Type B pancreatic cell (in vitro differentiated cells): ENCODE data around the gene PIANP. TPM values are rescaled to one million over a fixed set of nuclear protein-coding genes. Genes with fewer than 3 reads are reported as not detected.
"Not testable (repeated sequence)": the region's sequence is repeated elsewhere in the genome, so short reads cannot be mapped to it uniquely, and the experiment has no call there.

ENCODE experiments used
- DNase-seq: peaks from one replicate; pipeline ENCODE4 v3.0.0; 2021; ENCODE audit warnings: mixed read lengths; ENCODE audit not compliant: unreplicated experiment; ENCODE audit errors: extremely low spot score
- H3K27ac Mint-ChIP-seq: 2 replicates; pipeline ENCODE4 v1.8.0; 2021; ENCODE audit warnings: mild to moderate bottlenecking, mixed read lengths
- H3K27me3 Mint-ChIP-seq: 2 replicates; pipeline ENCODE4 v1.8.0; 2021; ENCODE audit warnings: mixed read lengths
- H3K36me3 Mint-ChIP-seq: 2 replicates; pipeline ENCODE4 v1.8.0; 2021; ENCODE audit warnings: mixed read lengths
- H3K4me1 Mint-ChIP-seq: one replicate; pipeline ENCODE4 v1.8.0; 2021; ENCODE audit warnings: mixed read lengths; ENCODE audit not compliant: unreplicated experiment
- H3K4me3 Mint-ChIP-seq: 2 replicates; pipeline ENCODE4 v1.8.0; 2021; ENCODE audit warnings: mild to moderate bottlenecking, mixed read lengths
- H3K9me3 Mint-ChIP-seq: 2 replicates; pipeline ENCODE4 v1.8.0; 2021; ENCODE audit warnings: mixed read lengths
- CTCF ChIP-seq: fragments of 200-600 bp; sonication (generic); conservative IDR thresholded peaks from 2 replicates; pipeline ENCODE4 v1.5.0; 2021; ENCODE audit warnings: antibody characterized with exemption, mild to moderate bottlenecking
- total RNA-seq: library from RNA; stranded (reverse); gene quantifications from 2 replicates; pipeline ENCODE4 v1.2.1, GENCODE V29; 2021; ENCODE audit warnings: low replicate concordance

The PIANP gene
- total RNA-seq, 1 donor from 2014 or later, result 3.9 TPM

- DNase-seq, result no peak
- Mint-ChIP-seq H3K9me3 (peaks cover 4% of the 10 kb centered on the region), H3K27ac (no peak overlapping the region), H3K27me3 (peaks cover 8% of the 10 kb centered on the region), H3K4me1 (peaks cover 4% of the 10 kb centered on the region), H3K36me3 (peaks cover 18% of the 10 kb centered on the region), H3K4me3 (peak overlapping the region; percentile 54)
- TF ChIP-seq CTCF, result no peak
These were observed 24.7 kb upstream of the PIANP start for GRCh38 chr12:6725350-6725749.

DNA sequence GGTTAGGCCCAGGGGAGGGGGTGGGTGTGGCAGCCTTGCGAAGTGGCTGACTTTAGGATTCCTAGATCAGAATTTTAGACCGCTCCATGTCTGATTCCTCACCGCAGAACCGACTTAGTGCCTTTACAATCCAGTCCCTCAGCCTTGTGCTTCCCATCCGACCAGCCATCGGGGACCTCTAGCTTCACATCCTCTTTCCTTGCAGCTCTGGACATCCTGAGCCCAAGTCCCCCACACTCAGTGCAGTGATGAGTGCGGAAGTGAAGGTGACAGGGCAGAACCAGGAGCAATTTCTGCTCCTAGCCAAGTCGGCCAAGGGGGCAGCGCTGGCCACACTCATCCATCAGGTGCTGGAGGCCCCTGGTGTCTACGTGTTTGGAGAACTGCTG, 23.8 kb upstream of the PIANP start:
- Mint-ChIP-seq H3K36me3 (peaks cover 14% of the 10 kb centered on the region), H3K4me1 (peaks cover 4% of the 10 kb centered on the region), H3K27me3 (peaks cover 15% of the 10 kb centered on the region), H3K27ac (peak overlapping the region; percentile 91), H3K9me3 (peaks cover 4% of the 10 kb centered on the region), H3K4me3 (peak overlapping the region; percentile 91)
- TF ChIP-seq CTCF, result no peak
- DNase-seq, result no peak

- peak; percentile 96 for DNase-seq
- H3K4me3 Mint-ChIP-seq, result peak within 1 kb of the TSS; percentile 91
- peak within 1 kb of the TSS; percentile 91 for H3K27ac Mint-ChIP-seq
- H3K4me1 Mint-ChIP-seq, result peaks cover 4% of the 10 kb centered on the region
- peaks cover 14% of the 10 kb centered on the region for H3K36me3 Mint-ChIP-seq
- peaks cover 4% of the 10 kb centered on the region for H3K9me3 Mint-ChIP-seq
- peak; percentile 18 for TF ChIP-seq CTCF
- peaks cover 15% of the 10 kb centered on the region for H3K27me3 Mint-ChIP-seq
These were observed 23.2 kb upstream of the PIANP start, which contains the start of gene COPS7A for GRCh38 chr12:6723607-6724408. COPS7A (plus strand) TSS chr12:6724046; CDS start chr12:6724657, 611 bp downstream.

- H3K27me3 Mint-ChIP-seq, result peaks cover 15% of the 10 kb centered on the region
- no peak for TF ChIP-seq CTCF
- peaks cover 4% of the 10 kb centered on the region for H3K4me1 Mint-ChIP-seq
- no peak overlapping the region for H3K4me3 Mint-ChIP-seq
- peaks cover 4% of the 10 kb centered on the region for H3K9me3 Mint-ChIP-seq
- DNase-seq, result no peak
- H3K36me3 Mint-ChIP-seq, result peaks cover 14% of the 10 kb centered on the region
- no peak overlapping the region for H3K27ac Mint-ChIP-seq
These were observed 22.2 kb upstream of the PIANP start for GRCh38 chr12:6722863-6723262.

DNA sequence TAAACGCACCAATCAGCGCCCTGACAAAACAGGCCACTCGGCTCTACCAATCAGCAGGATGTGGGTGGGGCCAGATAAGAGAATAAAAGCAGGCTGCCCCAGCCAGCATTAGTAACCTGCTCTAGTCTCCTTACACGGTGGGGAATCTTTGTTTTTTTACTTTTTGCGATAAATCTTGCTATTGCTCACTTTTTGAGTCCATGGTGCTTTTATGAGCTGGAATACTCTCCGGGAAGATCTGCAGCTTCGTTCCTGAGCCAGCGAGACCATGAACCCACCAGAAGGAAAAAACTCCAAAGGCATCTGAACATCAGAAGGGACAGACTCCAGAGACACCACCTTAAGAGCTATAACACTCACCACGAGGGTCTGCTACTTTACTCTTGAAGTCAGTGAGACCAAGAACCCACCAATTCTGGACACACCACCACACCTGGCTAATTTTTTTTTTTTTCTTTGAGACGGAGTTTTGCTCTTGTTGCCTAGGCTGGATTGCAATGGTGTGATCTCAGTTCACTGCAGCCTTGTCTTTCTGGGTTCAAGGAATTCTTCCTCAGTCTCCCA, 16.3 kb upstream of the PIANP start:
- Mint-ChIP-seq H3K9me3 (no peaks in the 10 kb centered on the region), H3K4me1 (no peaks in the 10 kb centered on the region), H3K4me3 (no peak overlapping the region), H3K27me3 (peaks cover 17% of the 10 kb centered on the region), H3K27ac (no peak overlapping the region), H3K36me3 (no peaks in the 10 kb centered on the region)
- no peak for DNase-seq
- TF ChIP-seq CTCF, result no peak

DNA sequence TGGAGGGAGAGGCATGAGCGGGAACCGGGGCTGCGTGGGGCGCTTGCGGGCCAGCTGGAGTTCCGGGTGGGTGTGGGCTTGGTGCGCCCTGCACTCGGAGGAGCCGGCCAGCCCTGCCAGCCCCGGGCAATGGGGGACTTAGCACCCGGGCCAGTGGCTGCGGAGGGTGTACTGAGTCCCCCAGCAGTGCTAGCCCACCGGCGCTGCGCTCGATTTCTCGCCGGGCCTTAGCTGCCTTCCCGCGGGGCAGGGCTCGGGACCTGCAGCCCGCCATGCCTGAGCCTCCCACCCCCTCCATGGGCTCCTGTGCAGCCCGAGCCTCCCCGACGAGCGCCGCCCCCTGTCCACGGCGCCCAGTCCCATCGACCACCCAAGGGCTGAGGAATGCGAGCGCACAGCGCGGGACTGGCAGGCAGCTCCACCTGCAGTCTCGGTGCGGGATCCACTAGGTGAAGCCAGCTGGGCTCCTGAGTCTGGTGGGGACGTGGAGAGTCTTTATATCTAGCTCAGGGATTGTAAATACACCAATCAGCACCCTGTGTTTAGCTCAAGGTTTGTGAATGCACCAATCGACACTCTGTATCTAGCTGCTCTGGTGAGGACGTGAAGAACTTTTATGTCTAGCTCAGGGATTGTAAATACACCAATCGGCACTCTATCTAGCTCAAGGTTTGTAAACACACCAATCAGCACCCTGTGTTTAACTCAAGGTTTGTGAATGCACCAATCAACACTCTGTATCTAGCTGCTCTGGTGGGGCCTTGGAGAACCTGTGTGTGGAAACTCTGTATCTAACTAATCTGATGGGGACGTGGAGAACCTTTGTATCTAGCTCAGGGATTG, 15.6 kb upstream of the PIANP start:
- not testable (repeated sequence) for H3K27ac Mint-ChIP-seq, H3K9me3 Mint-ChIP-seq, H3K4me1 Mint-ChIP-seq, H3K36me3 Mint-ChIP-seq, DNase-seq, H3K4me3 Mint-ChIP-seq
- H3K27me3 Mint-ChIP-seq, result peaks cover 17% of the 10 kb centered on the region
